Measurements from ENCODE around the gene JTB. TPM values are rescaled to one million over a fixed set of nuclear protein-coding genes. Genes with fewer than 3 reads are reported as not detected.

The JTB gene
- polyA plus RNA-seq, 1 donor from 2014 or later: 257 TPM

DNA sequence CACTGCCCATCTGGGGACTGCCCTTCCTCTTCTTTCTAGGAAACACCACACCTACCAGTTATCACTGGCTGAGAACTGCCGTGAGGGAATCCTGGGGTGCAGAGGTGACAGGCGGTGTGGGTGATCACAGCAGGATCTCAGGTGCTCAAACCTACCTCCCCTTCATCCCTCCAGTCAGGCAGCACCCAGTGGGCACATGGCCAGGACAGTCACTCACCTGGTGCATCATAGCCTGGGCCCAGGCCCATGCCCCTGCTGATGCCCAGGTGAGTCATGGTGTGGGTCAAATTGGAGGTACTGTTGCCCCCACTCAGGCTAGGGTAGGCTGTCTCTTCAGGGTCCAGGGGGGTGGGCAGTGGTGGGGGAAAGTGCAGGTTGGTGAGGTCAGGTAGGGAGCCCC lies 25.7 kb downstream of the JTB start:
- H4K20me1 ChIP-seq (ENCODE audit: insufficient read depth): no peaks in the 10 kb centered on the region
- TF ChIP-seq EZH2 (IDR thresholded peaks at IDR 0.05; ENCODE audit: borderline replicate concordance, insufficient read depth, low read length, poor library complexity, severe bottlenecking) (no peak), EP300 (conservative IDR thresholded peaks at IDR 0.05; ENCODE audit: poor library complexity, severe bottlenecking) (no peak), TAF1 (IDR thresholded peaks at IDR 0.05; ENCODE audit: low read depth) (no peak), POLR2AphosphoS5 (IDR thresholded peaks at IDR 0.05) (no peak), CTCF (IDR thresholded peaks at IDR 0.05; ENCODE audit: poor library complexity, severe bottlenecking) (no peak), RAD21 (conservative IDR thresholded peaks at IDR 0.05) (no peak), SMC3 (conservative IDR thresholded peaks at IDR 0.05; ENCODE audit: poor library complexity) (no peak), MXI1 (conservative IDR thresholded peaks at IDR 0.05; ENCODE audit: poor library complexity, severe bottlenecking) (no peak), REST (IDR thresholded peaks at IDR 0.05; ENCODE audit: borderline replicate concordance) (no peak)
- no peak overlapping the region for H2AFZ ChIP-seq (ENCODE audit: low read depth, low read length)
- no peak overlapping the region for H3K4me2 ChIP-seq (ENCODE audit: low read length)
- no peaks in the 10 kb centered on the region for H3K36me3 ChIP-seq (ENCODE audit: insufficient read depth, low read length)
- H3F3A ChIP-seq (ENCODE audit: insufficient read depth, low read length, poor library complexity, severe bottlenecking): no peaks in the 10 kb centered on the region
- H3K27me3 ChIP-seq (ENCODE audit: insufficient read depth, low read depth, low read length): no peaks in the 10 kb centered on the region
- H3K9ac ChIP-seq (ENCODE audit: low read length): no peak overlapping the region
- H3K27ac ChIP-seq (ENCODE audit: low read length): no peak overlapping the region
- H3K9me3 ChIP-seq (ENCODE audit: low read length): no peaks in the 10 kb centered on the region
- H3K9me2 ChIP-seq (ENCODE audit: insufficient read depth, low read length): no peaks in the 10 kb centered on the region
- no peak overlapping the region for H3K4me3 ChIP-seq (ENCODE audit: low read length)
- H3K79me2 ChIP-seq (replicated peaks; ENCODE audit: insufficient read depth, low read length): peaks cover 23% of the 10 kb centered on the region

GRCh38 chr1:153951183-153951582 lies 26.3 kb downstream of the JTB start:
- no peak for TF ChIP-seq CTCF (IDR thresholded peaks at IDR 0.05; ENCODE audit: poor library complexity, severe bottlenecking)
- no peak for TF ChIP-seq EP300 (conservative IDR thresholded peaks at IDR 0.05; ENCODE audit: poor library complexity, severe bottlenecking)
- no peak for TF ChIP-seq MXI1 (conservative IDR thresholded peaks at IDR 0.05; ENCODE audit: poor library complexity, severe bottlenecking)
- TF ChIP-seq POLR2AphosphoS5 (IDR thresholded peaks at IDR 0.05): no peak
- no peak for TF ChIP-seq SMC3 (conservative IDR thresholded peaks at IDR 0.05; ENCODE audit: poor library complexity)
- TF ChIP-seq RAD21 (conservative IDR thresholded peaks at IDR 0.05): no peak
- no peak for TF ChIP-seq REST (IDR thresholded peaks at IDR 0.05; ENCODE audit: borderline replicate concordance)
- Histone ChIP-seq H3K27ac (ENCODE audit: low read length) (no peak overlapping the region), H3K9me2 (ENCODE audit: insufficient read depth, low read length) (no peaks in the 10 kb centered on the region), H3K27me3 (ENCODE audit: insufficient read depth, low read depth, low read length) (no peaks in the 10 kb centered on the region), H3K4me3 (ENCODE audit: low read length) (no peak overlapping the region), H3K36me3 (ENCODE audit: insufficient read depth, low read length) (no peaks in the 10 kb centered on the region), H4K20me1 (ENCODE audit: insufficient read depth) (no peaks in the 10 kb centered on the region), H3K9ac (ENCODE audit: low read length) (no peak overlapping the region), H3K4me2 (ENCODE audit: low read length) (no peak overlapping the region), H2AFZ (ENCODE audit: low read depth, low read length) (no peak overlapping the region), H3K9me3 (ENCODE audit: low read length) (no peaks in the 10 kb centered on the region), H3F3A (ENCODE audit: insufficient read depth, low read length, poor library complexity, severe bottlenecking) (no peaks in the 10 kb centered on the region), H3K79me2 (replicated peaks; ENCODE audit: insufficient read depth, low read length) (peaks cover 17% of the 10 kb centered on the region)

Data from neural cell (in vitro differentiated cells).